ENCODE data around the gene MPIG6B. TPM values are rescaled to one million over a fixed set of nuclear protein-coding genes. Genes with fewer than 3 reads are reported as not detected.

The MPIG6B gene, protein sequence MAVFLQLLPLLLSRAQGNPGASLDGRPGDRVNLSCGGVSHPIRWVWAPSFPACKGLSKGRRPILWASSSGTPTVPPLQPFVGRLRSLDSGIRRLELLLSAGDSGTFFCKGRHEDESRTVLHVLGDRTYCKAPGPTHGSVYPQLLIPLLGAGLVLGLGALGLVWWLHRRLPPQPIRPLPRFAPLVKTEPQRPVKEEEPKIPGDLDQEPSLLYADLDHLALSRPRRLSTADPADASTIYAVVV
- polyA plus RNA-seq (0.06 to 0.21 TPM (median 0.10 TPM) in 3 replicates), polyA minus RNA-seq (0.20 TPM in 1 of 3 replicates, not detected in the others)
- 0.19 TPM for polyA plus RNA-seq (2011; ENCODE audit: low read depth)
- polyA plus RNA-seq (2011; cell fraction: cytosol; rRNA removed), result 0.06 and 0.12 TPM in 2 replicates
- polyA plus RNA-seq (2011; cell fraction: nucleus; rRNA removed), result 0.57 and 0.65 TPM in 2 replicates
- 0.09 and 2.5 TPM in 2 replicates for polyA plus RNA-seq (2012; ENCODE audit: low replicate concordance)
- not detected for polyA minus RNA-seq (2011; cell fraction: cytosol; rRNA and poly(A)+ RNA removed)
- polyA minus RNA-seq (2011; cell fraction: nucleus; rRNA and poly(A)+ RNA removed), result not detected in 2 replicates

DNA sequence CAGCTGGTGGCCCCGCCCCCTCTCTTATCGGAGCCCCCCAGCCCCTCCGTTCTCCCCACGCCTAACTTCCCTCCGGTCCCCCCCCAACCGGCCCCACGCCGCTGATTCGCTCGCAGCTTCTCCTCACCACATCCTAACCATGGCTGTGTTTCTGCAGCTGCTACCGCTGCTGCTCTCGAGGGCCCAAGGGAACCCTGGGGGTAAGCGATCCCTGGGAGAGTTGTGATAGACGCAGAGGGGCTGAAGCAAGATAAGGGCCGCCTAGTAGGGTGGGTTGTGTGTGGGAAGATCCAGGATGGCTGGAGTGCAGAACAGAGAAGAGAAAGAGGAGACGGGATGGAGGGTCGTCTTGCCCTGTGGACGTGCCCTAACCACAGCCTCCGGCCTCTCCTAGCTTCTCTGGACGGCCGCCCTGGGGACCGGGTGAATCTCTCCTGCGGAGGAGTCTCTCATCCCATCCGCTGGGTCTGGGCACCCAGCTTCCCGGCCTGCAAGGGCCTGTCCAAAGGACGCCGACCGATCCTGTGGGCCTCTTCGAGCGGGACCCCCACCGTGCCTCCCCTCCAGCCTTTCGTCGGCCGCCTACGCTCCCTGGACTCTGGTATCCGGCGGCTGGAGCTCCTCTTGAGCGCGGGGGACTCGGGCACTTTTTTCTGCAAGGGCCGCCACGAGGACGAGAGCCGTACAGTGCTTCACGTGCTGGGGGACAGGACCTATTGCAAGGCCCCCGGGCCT lies at the start of gene MPIG6B:
Gene MPIG6B (plus strand): TSS at position 129 of the 735 bp plus-strand sequence. CDS start 11 bp downstream, at position 140.
- FAIRE-seq, result no peak
- H3K9ac ChIP-seq (ENCODE audit: control insufficient read depth, extremely low read depth, insufficient read depth, low read length), result no peak within 1 kb of the TSS
- no peak within 1 kb of the TSS for H2AFZ ChIP-seq (ENCODE audit: control insufficient read depth, low read length)
- no peaks in the 10 kb centered on the region for H3K79me2 ChIP-seq (ENCODE audit: control insufficient read depth, insufficient read depth, low read length)
- dilution Hi-C loops (cut with MboI; ENCODE audit: extremely low pct_ligation_motif_present, low sequenced_read_pairs), result no loop called here
- H3K4me2 ChIP-seq (ENCODE audit: control insufficient read depth, extremely low read depth, insufficient read depth, low read depth, low read length), result no peak within 1 kb of the TSS
- H3K4me1 ChIP-seq (ENCODE audit: control insufficient read depth, extremely low read depth, insufficient read depth, low read length), result peaks cover 19% of the 10 kb centered on the region
- no peak within 1 kb of the TSS for H3K4me3 ChIP-seq (ENCODE audit: control insufficient read depth in 2 of 3, extremely low read depth in 1 of 3, insufficient read depth in 2 of 3, low read depth in 1 of 3, low read length in 3 of 3)
- no peaks in the 10 kb centered on the region for H3K9me3 ChIP-seq (ENCODE audit: control insufficient read depth, low read depth, low read length)
- TF ChIP-seq, protein P1, sequence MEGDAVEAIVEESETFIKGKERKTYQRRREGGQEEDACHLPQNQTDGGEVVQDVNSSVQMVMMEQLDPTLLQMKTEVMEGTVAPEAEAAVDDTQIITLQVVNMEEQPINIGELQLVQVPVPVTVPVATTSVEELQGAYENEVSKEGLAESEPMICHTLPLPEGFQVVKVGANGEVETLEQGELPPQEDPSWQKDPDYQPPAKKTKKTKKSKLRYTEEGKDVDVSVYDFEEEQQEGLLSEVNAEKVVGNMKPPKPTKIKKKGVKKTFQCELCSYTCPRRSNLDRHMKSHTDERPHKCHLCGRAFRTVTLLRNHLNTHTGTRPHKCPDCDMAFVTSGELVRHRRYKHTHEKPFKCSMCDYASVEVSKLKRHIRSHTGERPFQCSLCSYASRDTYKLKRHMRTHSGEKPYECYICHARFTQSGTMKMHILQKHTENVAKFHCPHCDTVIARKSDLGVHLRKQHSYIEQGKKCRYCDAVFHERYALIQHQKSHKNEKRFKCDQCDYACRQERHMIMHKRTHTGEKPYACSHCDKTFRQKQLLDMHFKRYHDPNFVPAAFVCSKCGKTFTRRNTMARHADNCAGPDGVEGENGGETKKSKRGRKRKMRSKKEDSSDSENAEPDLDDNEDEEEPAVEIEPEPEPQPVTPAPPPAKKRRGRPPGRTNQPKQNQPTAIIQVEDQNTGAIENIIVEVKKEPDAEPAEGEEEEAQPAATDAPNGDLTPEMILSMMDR (optimal IDR thresholded peaks at IDR 0.05 in 1 of 3, IDR thresholded peaks at IDR 0.05 in 1 of 3, conservative IDR thresholded peaks at IDR 0.05 in 1 of 3; ENCODE audit: extremely low read depth in 1 of 3, insufficient read depth in 2 of 3, low read length in 3 of 3), result no peak
- H3K36me3 ChIP-seq (ENCODE audit: control insufficient read depth in 2 of 2, extremely low read depth in 1 of 2, insufficient read depth in 2 of 2, low read length in 2 of 2), result peaks cover 3 to 7% of the 10 kb centered on the region in 2 experiments
- H3K27me3 ChIP-seq (ENCODE audit: control insufficient read depth, extremely low read depth, insufficient read depth, low read length), result no peaks in the 10 kb centered on the region
- no peaks in the 10 kb centered on the region for H4K20me1 ChIP-seq (ENCODE audit: control insufficient read depth, extremely low read depth, insufficient read depth, low read length)
- H3K9me1 ChIP-seq (ENCODE audit: control insufficient read depth, extremely low read depth, insufficient read depth, low read length), result peaks cover 5% of the 10 kb centered on the region
- no peak for DNase-seq (ENCODE audit: low read depth, low spot score)
- H3K27ac ChIP-seq (ENCODE audit: control insufficient read depth, insufficient read depth, low read length), result no peak within 1 kb of the TSS

DNA sequence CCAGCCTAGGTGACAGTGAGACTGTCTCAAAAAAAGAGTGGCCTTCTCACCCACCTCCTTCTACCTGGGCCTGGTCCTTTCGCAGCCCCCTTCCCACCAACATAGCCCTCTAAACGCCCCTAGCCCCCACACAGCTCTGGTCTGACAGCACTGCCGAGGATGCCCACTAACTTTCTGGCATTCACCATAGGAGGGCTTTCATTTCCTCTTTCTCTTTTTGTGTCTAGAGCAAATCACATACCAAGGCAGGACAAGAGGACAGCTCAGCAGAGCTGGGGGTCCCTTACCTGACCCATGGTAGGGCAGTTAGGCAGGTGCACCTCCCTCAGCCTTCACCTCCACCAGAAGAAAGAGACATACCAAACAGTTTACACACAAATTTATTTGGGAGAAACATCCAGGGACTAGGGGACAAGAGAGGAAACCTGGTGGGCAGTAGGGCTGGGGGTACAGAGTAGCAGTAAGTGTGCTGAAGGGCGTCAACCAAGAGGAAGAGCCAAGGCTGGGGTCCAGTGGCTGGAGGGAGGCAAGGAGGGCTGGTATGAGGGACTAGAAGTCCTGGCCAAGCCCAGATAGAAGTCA lies 46.8 kb upstream of the MPIG6B start:
- H3K27me3 ChIP-seq (ENCODE audit: control insufficient read depth, extremely low read depth, insufficient read depth, low read length), result no peaks in the 10 kb centered on the region
- no peak overlapping the region for H2AFZ ChIP-seq (ENCODE audit: control insufficient read depth, low read length)
- no peaks in the 10 kb centered on the region for H3K79me2 ChIP-seq (ENCODE audit: control insufficient read depth, insufficient read depth, low read length)
- H3K9ac ChIP-seq (ENCODE audit: control insufficient read depth, extremely low read depth, insufficient read depth, low read length), result no peak overlapping the region
- no peaks in the 10 kb centered on the region for H4K20me1 ChIP-seq (ENCODE audit: control insufficient read depth, extremely low read depth, insufficient read depth, low read length)
- H3K4me2 ChIP-seq (ENCODE audit: control insufficient read depth, extremely low read depth, insufficient read depth, low read depth, low read length), result no peak overlapping the region
- dilution Hi-C loops (cut with MboI; ENCODE audit: extremely low pct_ligation_motif_present, low sequenced_read_pairs), result no loop called here
- no peaks in the 10 kb centered on the region for H3K9me3 ChIP-seq (ENCODE audit: control insufficient read depth, low read depth, low read length)
- H3K4me1 ChIP-seq (ENCODE audit: control insufficient read depth, extremely low read depth, insufficient read depth, low read length), result peaks cover 7% of the 10 kb centered on the region
- H3K36me3 ChIP-seq (ENCODE audit: control insufficient read depth in 2 of 2, extremely low read depth in 1 of 2, insufficient read depth in 2 of 2, low read length in 2 of 2), result peaks cover 7 to 11% of the 10 kb centered on the region in 2 experiments
- no peak for DNase-seq (ENCODE audit: low read depth, low spot score)
- no peak for FAIRE-seq
- no peak overlapping the region for H3K4me3 ChIP-seq (ENCODE audit: control insufficient read depth in 2 of 3, extremely low read depth in 1 of 3, insufficient read depth in 2 of 3, low read depth in 1 of 3, low read length in 3 of 3)
- TF ChIP-seq EZH2 (IDR thresholded peaks at IDR 0.05; ENCODE audit: low read length), result no peak
- TF ChIP-seq, protein P1 (optimal IDR thresholded peaks at IDR 0.05 in 1 of 3, IDR thresholded peaks at IDR 0.05 in 1 of 3, conservative IDR thresholded peaks at IDR 0.05 in 1 of 3; ENCODE audit: extremely low read depth in 1 of 3, insufficient read depth in 2 of 3, low read length in 3 of 3), result no peak
- no peak overlapping the region for H3K27ac ChIP-seq (ENCODE audit: control insufficient read depth, insufficient read depth, low read length)
- no peaks in the 10 kb centered on the region for H3K9me1 ChIP-seq (ENCODE audit: control insufficient read depth, extremely low read depth, insufficient read depth, low read length)

Data from keratinocyte (primary cell).